Lung microvascular endothelial cell (primary cell): ENCODE measurements around the gene CPNE5. TPM values are rescaled to one million over a fixed set of nuclear protein-coding genes. Genes with fewer than 3 reads are reported as not detected.
A peak's percentile ranks its signal among the peaks of the same experiment; 100 is the strongest.

ENCODE experiments used
- DNase-seq, 2 donors: peaks; one replicate each; pipeline versions ENCODE4 v3.0.0 to v3.0.0-alpha.2; 2010; ENCODE audit warnings: low read depth in 2 of 2
- total RNA-seq: library from RNA; depleted of rRNA; stranded (reverse); fragments of >200 nt; gene quantifications from 2 replicates; pipeline ENCODE4 v1.2.1, GENCODE V29; 2014

CPNE5 gene
- total RNA-seq, 1 donor from 2014 or later: 1.2 TPM

DNA sequence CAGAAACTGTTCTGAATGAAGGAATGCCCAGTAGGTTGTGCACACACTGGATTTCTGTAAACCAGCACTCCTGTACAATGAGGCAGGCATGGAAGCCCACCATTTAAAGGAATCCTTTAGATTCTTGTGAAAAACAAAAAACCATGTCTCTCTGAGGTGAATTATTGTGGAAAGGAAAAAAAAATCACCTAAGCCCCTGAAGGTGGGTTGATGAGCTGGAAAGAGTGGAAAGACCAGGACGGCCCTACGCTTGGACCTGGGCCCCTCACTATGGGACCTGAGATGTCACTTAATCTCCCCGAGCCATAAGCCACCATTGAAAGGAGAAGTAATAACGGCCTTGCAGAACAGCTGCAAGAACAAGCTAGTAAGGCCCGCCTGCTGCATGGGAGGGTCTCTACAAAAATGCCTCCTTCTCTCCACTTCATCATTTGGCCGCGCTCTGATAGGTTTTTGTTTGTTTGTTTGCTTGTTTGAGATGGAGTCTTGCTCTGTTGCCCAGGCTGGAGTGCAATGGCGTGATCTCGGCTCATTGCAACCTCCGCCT is 72.8 kb downstream of the CPNE5 start:
- DNase-seq: no peak

GRCh38 chr6:36765594-36766398 is 73.4 kb downstream of the CPNE5 start:
- DNase-seq: peak; percentile 81 to 88

- no peak for DNase-seq
These were observed 74.1 kb downstream of the CPNE5 start for GRCh38 chr6:36765190-36765589.

GRCh38 chr6:36762123-36762522 is 77.1 kb downstream of the CPNE5 start:
- DNase-seq: no peak

DNA sequence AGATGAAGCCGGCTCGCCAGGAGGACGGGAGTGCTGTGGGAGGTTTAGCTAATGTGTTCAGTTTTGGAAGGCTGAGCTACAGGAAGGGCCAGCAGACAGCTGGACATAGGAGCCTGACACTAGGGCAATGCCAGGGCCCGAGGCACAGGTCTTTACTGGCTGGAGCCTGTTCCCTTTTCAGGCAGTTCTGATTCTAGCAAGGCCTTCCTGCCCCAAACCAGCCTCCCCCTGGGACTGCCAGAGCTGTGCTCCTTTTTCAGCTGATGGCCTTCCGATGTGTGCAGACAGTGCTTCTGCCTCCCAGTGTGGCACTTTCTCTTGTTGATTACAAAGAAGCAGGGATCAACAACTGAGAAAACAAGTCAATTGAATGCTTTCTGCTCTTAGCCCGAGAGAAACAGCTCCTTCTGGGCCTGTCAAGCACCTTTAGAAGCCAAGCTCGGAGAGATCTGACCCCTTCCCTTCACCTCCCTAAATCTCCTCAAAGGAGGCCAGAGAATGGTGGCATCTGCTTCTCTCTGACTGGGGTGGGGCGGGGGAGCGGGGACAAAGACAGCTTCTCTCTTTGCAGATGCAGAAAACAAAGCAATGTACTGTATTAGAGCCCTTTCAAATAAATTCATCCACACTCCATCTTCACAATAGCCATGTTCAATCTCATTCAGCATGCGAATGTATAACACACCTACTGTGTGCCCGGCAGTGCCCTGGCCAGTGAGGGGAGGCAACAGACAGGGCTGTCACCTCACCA is 78.4 kb downstream of the CPNE5 start:
- DNase-seq: no peak

- peak; percentile 85 to 90 for DNase-seq
These were observed 80.0 kb downstream of the CPNE5 start for GRCh38 chr6:36759148-36759759.

DNA sequence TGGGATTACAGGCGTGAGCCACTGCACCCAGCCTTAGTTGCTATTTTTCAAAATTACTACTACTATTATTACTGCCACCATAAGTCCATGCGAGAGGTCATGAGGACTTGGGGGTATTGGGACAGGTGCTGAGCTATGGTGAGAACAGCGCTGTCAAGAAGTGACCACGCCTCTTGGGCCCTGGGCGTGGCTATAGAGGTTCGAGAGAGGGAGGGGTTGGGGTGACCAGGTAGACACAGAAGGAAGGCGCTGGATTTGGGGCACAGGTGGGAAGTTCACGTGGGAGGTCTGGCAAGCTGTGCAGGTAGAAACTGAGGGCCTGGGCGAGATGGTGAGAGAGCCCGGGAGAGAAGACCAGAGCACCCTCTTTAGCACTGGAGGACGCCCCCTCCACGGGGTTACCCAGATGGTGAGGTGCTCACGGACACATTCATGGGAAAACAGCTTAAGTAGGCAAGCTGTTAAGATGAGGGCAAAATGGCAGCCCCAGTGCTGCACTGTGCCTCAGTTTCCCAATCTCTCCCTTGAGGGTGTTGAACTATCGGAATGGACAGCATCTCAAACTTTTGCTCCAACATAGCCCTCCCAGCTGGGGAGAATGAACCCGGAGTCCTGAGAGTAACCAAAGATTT is 80.6 kb downstream of the CPNE5 start:
- no peak for DNase-seq

GRCh38 chr6:36757943-36758508 is 81.2 kb downstream of the CPNE5 start:
- no peak for DNase-seq

GRCh38 chr6:36757206-36757605 is 82.0 kb downstream of the CPNE5 start:
- peak; percentile 83 to 87 for DNase-seq

- DNase-seq: no peak
These were observed 82.5 kb downstream of the CPNE5 start for GRCh38 chr6:36756786-36757185.

DNA sequence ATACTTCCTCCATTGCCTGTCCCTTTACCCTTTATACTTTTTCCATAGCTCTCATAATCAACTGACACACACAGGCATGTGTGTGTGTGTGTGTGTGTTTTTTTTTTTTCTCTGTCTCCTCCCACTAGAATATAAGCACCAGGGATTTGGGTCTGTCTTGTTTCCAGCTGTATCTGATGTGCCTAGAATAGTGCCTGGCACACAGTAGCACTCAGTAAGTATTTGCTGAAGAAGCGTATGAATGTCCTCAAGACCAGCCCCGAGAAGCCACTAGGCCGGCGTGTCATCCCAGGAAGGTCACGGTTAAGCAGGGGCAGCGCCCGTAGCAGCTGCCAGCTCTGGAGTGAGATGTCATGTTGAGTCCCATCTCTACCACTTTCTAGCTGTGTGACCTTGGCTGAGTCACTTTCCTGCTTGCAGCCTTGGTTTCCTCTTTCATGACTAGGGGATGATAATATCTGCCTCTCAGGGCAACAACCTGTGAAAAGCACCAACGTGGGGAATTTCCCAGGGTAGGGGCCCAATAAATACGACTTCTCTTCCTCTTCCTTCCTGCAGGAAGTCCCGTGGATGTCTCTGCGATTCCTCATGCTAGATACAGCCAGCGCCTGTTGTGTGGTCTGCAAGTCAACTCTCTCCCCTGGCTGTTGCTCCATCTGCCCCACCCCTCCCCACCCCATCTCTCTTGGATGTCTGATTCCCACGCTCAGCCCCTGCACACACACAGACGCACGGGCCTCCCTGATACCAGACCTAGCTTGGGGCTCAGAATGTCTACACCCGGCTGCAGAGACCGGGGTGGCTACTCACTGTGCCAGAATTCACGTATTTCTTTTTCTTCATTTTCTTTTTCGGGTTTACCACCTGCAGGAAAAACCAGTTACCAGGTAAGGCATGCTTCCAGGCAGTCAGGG is 83.6 kb downstream of the CPNE5 start:
- peak; percentile 95 to 98 for DNase-seq

GRCh38 chr6:36754582-36755434 is 84.4 kb downstream of the CPNE5 start:
- no peak for DNase-seq

GRCh38 chr6:36753671-36754405 is 85.4 kb downstream of the CPNE5 start:
- DNase-seq: no peak

DNA sequence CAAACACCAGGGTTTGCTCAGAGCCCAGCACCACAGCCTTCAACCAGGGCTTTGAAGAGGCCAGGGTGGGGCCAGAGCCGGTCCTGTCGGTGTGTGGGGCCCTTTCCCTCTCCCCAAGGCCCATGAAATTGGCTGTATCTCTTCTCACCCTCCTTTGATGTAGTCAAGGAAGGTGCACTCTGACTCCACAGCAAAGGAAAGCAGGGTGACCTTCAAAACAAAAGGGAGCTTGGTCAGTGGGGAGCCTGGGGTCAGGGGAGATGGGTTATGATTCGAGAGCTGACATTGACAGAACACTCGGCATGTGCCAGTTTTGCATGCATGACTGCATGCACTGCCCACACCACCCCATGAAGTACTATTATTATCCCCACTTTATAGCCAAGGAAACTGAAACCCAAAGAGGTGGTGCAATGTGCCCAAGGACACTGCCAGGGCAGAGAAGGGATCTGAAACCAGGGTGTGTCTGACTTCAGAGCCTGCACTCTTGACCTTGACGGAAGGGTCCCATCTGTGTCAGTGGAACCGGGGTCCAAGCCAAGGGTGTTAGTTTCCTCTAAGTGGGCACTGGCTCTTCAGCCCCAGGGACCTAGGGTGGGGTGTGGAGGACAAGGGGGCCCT is 86.2 kb downstream of the CPNE5 start:
- no peak for DNase-seq

DNA sequence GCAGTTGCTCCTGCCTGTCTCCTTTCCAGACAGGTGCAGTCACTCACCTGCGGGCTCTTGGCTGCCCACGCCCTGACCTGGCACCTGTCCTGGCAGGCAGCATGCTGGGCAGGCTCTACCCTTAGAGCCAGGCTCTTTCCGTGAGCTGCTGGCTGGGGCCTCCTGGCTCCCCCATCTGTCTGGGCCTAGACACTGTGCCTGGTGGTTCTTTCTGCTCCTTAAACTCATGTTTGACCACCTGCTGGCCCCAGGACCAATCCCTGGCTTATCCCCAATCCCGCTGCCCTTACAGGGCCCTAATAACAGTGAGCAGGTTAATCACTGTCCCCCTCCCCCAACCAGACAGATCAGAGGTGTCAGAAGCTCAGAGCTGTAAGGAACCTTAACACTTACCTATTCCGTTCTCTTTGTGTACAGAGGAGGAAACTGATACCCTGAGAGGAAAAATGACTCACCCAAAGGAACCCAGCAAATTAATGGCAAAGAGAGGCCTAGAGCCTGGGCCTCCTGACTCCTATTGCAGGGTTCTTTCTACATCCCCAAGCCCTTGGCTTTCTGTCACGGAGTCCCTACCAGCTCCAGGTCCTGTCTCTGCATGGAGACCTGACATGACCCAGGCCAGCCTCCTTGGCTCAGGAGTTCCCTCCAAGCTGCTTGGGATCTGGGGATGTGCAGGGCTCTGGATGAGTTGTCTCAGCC is 86.9 kb downstream of the CPNE5 start:
- DNase-seq: peak in 1 of 2 donors; percentile 53

DNA sequence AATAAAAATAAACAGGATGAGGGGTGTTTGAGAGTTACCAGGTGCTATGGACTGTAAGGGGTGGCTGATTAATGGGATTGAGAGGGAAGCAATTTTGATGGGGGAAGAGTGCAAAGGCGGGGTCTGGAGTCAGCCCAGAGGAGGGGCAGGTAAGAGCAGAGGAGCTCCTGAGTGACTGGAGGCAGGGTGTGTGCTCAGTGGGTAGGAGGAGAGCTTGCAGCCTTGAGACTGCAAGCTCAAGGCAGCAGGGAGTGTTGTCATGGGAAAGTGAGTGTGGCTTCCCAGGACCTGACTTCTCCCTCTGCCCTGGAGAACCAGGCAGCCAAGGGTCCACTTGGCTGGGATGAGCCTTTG is 87.4 kb downstream of the CPNE5 start:
- DNase-seq: no peak

DNA sequence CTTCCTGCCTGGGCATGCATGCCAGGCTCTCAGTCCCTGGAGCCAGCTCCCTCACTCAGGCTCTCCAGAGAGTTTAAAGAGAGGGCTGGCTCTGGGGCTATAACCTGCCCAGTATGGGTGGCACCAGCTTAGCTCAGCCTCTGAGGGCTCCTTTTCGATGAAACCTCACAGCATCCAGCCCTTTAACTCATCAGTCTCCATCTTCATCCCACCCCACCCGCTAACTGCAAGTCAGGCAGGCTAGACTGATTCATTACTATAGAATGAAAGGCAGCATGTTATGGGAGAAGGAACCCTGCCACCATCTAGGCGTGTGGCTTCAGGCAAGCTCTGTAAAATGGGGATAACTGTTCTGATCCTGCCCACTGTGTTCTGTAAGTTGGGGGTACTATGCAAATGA is 88.2 kb downstream of the CPNE5 start:
- DNase-seq: no peak
